ENCODE measurements around the gene PNMA8C.

Gene PNMA8C

DNA sequence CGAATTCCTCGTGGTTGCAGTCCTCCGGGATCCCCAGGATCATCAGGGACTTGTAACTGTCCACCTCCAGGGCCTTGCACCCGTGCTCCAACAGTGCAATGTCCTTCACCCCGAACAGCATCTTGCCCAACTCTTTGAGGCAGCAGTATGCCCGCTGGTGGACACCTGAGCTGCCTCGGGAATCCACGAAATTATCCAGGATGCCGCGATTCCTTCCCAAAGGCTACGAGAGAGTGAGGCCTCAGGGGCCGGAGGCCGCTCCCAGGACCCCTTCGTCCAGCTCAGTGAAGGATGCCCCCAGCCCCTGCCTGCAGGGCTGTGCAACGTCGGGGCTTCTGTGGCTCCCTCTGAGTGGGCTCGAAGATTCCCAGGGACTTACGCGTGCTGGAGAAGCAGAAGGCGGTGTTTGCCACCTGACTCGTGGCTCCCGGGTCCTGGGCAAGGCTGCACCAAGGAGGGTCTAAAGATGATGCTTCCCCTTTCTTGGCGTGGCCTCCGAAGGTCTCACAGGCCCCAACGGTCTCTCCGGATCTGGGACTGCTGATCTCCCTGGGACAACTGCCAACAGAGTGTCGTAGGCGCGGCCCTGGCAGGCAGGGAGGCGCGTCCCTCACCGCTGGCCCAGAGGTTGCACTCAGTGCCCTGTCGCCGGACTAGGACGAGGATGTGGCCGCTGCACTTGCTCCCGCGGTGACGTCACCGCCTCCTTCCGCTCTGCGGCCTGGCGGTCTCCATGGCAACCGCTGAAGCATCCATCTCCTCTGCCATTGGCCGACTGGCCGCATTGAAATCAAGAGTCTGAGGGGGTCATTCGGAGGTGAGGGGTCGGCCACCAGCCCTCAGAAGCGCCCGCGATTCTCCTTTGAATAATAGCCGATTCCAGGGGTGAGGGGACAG lies at the start of gene PNMA8C:
TSS of gene PNMA8C (minus strand) at position 698 of the 897 bp plus-strand sequence. CDS start at position 121, 577 bp downstream.
- peak; percentile 29 for DNase-seq (ENCODE audit: low read depth)

DNA sequence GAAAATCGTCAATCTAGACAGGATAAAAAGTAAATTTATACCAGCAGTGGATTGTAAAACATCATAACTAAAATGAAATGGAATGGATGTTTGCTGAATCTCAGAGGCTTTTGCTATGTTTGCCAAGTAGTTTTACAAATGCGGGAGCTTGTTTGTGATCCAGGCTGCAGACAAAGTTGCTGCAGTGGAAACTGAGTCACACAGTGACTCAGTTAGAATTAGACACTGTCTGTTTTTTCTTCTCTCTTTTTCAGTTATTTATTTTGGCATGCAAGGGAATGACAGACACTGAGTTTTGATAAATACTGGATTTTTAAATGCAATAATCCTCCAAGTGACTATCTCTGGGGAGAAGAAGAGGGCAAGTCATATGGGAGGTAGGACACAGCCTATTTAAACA lies 47.2 kb upstream of the PNMA8C start:
- DNase-seq (ENCODE audit: low read depth) = no peak

DNA sequence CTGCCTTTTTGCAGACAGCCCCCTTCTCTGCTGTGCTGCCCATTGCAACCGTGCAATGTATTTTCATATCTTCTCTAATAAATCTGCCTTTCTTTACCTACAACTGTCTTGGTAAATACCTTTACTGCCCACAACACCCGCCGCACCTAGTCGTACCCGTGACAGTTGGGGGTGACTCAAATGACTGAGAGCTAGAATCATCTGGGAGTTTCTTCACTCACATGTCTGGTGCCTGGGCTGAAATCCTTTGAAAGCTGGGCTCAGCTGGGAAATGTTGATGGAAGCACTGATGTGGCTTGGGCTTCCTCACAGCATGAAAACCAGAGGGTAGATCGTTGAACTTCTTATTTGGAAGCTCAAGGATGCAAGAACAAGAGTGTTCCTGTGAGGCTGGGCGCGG lies 45.5 kb upstream of the PNMA8C start:
- no peak for DNase-seq (ENCODE audit: low read depth)

DNA sequence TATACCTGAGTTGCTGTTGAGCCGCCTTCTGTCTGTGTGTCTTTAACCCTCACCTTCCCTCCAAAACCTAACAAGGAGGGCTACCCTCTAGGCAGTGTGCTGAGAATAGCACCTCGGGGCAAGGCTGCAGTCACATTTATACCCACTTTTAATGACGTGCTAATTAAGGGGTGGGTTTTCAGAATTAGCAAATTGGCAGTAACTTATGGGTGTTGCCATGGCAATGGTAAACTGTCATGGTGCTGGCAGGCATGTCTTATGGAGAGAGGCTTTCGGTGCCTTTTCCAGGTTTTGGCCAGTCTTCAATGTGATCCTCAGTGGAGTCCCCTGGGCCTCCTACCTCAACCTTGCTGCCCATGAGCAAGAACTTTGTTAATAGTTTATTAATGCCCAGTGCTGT lies 43.9 kb upstream of the PNMA8C start:
- no peak for DNase-seq (ENCODE audit: low read depth)

DNA sequence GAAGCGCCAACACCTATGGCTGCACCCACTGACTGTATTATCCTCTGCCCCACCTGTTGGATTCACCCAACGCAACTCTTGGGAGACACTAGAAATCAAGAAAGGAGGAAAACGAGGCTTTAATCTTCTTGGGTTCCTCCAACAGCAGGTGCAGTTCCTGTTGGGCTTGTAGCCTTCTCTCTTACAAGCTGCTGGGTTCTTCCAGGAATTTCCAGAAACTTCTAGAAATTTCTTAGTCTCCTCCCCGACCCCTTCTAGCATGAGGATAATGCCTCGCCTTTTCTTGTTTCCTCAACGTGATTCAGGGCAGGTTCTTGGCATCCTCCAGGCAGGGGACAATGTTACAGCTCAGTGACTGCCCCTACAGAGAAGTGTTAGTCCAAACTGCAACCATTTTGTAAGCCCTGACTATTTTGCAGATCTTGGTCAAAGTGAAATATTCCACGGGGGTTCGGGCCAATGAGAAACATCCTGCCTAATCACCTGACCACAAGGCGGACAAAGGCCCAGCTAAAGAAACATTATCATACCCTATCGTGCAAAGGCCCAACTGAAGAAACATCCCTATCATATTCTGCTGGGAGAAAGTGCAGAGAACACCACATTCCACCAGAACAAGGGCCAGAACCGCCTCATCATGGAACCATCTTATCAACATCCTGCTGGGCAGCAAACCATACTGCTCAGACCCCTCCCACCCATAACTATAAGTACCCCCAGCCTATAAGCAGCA lies 43.2 kb upstream of the PNMA8C start:
- no peak for DNase-seq (ENCODE audit: low read depth)

DNA sequence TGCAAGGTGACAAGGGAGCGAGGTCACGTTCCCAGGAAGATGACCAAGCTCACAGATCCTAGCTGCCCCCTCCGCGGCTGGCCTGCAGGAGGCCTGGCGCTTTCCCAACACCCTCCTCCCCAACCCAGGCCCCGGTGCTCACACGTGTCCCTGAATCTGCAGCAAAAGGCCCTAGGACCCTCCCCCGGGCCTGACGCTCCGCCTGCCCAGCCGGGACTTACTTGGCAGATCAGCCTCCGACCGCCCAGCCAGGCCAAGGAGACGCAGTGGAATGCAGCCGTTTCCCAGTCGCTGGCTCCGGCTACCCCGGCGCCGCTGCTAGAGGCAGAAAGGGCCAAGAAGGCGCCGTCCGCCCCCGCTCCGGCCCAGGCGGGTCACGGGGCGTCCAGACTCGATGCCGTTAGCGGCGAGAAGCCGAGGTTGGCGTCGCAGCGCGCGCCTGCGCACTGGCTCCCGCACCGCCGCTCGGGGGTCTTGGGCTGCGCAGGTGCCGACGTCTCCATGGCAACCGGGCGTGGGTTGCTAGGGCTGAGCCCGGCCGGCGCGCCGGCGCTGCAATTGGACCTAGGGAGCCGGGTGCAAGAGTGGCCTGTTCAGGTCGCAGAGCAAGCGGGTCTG lies 42.5 kb upstream of the PNMA8C start, which contains the start of gene PNMA8A:
TSS of gene PNMA8A (minus strand) at position 448 of the 618 bp plus-strand sequence. CDS start 528 bp downstream, outside the sequence.
- DNase-seq (ENCODE audit: low read depth) = no peak

DNA sequence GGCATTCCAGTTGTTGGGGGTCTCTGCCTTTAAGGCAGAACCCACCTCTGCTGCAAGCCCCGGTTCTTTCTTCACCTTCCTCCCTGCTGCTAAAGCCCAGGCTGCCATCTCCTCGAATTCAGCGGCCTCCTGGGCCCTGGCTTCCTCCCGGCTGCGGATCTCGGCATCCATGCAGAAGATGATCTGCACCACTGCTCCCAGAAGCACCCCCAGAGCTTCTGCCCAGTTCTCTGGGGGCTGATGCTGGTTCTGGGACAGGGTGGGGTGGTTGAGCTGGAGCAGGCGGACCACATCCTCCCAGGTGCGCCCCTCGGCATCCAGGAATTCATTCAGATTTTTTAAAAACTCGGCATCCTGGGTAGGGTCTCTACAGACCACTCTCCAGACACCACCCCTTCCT lies 41.6 kb upstream of the PNMA8C start:
- no peak for DNase-seq (ENCODE audit: low read depth)

DNA sequence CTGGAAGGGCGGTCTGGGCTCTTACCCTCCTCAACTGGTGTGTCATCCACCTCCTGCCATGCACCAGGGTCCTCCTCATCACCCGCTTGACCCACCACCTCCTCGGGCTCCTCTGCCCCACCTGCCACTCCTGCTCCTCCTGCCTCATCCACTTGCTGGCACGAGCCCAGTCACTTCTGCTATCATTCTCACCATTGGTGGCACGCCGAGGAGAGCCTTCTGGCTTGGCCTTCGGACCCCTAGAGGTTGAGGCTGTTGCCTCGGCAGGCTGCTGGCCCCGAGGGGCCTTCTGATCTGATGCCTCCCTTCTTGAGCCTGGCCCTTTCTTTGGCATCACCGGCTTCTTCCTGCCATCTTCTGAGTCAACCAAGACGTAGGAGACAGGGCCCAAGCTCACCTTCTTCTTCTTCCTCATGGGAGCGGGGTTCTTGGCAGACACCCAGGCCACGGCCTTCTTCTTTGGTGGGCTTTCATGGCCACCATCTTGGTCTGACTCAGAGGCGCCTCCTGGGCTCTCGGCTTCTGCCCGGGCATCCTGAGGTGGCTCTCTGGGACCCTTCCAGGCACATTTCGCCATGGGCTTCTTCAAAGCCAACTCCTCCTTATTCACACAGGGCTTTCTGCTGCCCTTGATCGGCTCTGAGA lies 40.9 kb upstream of the PNMA8C start:
- no peak for DNase-seq (ENCODE audit: low read depth)

DNA sequence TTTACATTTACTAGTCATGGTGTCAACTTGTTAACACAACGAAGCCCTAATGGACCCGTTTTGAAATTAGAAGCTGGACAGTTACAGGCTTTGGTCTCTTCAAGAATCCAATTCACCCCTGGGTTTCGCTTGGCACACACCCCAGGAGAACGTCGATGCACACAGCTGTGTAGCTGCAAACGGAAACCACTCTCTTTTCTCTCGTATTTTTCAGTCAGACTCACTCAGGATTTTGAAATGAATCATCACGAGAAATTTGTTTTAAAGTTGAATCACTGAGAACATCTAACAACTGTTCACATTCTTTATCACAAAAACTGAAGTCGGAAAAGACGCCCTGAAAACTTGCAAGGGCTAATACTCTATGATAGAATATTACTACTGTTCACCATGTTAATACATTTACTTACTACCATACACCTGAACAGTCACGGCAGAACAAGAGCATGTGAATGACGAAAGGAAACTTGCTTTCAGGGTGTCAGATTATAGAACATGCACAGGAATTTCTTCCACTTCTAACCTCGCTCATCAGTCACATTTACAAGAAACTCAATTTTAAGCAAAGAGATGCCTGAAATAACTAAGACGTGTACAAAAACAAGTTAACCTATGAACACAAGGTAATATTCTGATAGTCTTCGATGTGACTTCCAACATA lies 37.9 kb upstream of the PNMA8C start:
- no peak for DNase-seq (ENCODE audit: low read depth)

DNA sequence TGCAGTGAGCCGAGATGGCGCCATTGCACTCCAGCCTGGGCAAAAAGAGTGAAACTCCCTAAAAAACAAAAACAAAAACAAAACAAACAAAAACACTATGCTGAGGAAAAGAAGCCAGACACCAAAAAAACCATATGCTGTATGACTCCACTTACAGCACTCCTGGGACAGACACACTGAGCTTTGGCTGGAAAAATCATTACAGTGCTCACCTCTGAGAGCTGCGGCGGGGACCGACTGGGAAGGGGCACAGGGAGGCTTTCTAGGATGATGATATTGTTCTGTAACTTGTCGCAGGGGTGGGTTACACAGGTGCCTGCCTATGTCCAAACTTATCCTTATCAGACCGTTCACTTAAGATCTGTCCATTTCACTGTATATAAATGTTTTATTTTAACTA lies 34.8 kb upstream of the PNMA8C start:
- DNase-seq (ENCODE audit: low read depth) = no peak

DNA sequence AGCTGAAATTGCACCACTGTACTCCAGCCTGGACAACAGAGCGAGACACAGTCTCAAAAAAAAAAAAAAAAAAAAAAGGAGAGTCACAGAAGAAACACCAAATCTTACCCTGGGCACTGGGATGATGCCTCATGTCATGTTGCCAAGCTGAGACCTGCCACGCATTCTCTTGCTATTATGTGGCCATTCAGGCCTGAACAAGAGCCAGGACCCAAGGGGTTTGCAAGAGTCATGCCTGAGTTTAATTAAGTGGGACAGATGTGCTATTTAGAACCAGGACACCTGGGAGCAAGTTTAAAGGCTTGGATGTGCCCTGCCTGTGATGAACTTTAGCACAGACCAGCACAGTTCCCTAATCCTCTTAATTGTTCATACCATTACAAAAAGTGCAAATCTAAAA lies 32.8 kb upstream of the PNMA8C start:
- no peak for DNase-seq (ENCODE audit: low read depth)

DNA sequence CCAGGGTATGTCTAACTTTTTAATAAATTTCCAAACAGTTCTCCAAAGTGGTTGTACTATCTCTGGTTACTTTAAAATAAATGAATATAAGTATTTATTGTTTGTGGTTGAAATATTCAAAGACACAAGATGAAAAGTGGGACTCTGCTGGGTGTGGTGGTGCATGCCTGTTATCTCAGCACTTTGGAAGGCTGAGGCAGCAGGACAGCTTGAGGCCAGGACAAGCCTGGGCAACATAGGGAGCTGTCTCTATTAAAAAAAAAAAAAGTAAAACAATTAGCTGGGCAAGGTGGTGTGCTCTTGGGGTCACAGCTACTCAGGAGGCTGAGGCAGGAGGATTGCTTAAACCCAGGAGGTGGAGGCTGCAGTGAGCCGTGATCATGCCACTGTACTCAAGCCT lies 32.2 kb upstream of the PNMA8C start:
- no peak for DNase-seq (ENCODE audit: low read depth)

DNA sequence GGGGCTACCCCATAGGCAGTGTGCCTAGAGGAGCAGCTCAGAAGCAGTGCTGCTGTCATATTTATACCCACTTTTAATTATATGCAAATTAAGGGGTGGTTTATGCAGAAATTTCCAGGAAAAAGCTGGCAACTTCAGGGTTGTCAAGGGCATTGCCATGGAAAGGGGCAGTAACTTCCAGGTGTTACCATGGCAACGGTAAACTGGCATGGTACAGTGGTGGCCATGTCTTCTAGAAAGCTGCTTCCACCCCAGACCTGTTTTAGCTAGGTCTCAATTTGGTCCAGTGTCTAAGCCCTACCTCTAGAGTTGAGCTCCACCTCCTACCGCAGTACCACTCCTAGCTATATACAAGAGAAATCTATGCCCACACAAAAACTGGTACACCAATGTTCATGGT lies 31.3 kb upstream of the PNMA8C start:
- DNase-seq (ENCODE audit: low read depth) = no peak

DNA sequence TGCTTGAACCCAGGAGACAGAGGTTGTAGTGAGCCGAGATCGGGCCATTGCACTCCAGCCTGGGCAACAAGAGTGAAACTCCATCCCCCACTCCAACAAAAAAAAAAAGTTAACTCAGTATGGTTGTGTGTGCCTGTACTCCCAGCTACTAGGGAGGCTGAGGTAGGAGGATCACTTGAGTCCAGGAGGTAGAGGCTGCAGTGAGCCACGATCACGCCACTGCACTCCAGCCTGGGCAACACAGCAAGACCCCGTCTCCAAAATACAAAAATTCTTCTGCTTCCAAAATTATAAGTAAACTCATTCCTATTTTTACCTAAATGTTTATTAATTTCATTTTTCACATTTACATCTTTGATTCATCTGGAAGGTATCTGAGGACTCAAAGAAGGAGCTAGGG lies 28.2 kb upstream of the PNMA8C start:
- no peak for DNase-seq (ENCODE audit: low read depth)

DNA sequence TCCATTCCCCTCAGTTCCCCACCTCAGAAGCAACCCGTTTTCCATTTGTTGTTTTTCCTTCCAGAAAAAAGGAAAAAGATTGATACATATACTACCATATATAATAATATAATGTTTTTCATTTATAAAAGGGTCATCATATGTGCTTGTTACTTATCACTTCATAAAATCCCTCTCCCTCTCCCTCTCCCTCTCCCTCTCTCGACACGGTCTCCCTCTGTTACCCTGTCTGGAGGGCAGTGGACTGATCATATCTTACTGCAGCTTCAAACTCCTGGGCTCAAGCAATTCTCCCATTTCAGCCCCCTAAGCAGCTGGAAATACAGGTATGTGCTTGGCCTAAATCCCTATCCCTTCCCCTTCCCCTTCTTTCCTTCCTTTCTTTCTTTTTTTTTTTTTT lies 25.5 kb upstream of the PNMA8C start:
- no peak for DNase-seq (ENCODE audit: low read depth)

DNA sequence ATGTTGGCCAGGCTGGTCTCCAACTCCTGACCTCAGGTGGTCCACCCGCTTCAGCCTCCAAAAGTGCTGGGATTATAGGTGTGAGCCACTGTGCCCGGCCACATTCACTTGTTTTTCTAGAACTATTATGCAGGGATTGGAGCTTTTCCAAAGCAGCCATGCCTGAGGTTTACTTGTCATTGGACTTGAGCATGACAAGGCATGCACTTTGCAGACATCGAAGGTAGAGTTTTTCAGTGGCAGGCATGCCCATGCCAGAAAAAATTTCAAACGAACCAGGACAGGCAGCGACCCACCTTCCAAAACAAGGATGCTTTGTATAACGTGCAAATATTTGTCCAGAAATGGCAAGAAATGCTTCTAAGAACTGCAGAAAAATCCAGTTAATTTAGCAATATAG lies 24.9 kb upstream of the PNMA8C start:
- no peak for DNase-seq (ENCODE audit: low read depth)

DNA sequence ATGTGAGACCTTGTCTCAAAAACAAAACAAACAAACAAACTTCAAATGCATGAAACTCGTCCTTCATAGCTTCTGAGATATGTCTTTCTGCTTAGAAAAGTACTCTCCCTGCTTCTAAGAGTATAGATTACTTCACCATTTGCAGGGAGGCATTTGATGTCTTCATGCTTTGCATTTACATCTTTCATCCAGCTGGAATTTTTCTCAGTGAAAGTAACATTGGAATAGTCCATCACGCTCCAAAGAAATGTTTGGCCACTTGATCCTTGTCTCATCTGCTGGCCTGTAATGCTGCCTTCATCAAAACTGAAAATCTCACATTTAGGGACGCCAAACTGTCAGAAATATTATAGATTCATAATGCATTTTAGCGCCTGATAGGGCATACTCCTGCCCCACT lies 23.4 kb upstream of the PNMA8C start:
- no peak for DNase-seq (ENCODE audit: low read depth)

DNA sequence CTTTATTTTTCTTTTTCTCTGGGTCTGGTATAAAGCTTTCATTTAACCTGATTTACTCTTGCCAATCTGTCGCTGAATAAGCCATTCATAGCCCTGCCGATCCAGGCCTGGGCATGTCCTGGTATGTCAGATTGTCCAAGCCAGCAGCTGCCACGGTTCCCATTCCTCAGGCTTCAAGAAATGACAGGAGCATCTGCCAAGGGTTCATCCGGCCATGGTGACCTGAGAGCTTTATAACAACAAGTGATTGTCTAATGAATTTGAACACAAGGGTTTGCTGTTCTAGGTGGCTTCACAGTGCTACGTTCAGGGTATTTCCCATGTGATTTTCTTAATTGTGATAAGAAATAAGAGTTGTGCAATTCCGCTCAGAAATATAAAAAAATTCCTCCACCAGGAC lies 22.6 kb upstream of the PNMA8C start:
- DNase-seq (ENCODE audit: low read depth) = no peak

DNA sequence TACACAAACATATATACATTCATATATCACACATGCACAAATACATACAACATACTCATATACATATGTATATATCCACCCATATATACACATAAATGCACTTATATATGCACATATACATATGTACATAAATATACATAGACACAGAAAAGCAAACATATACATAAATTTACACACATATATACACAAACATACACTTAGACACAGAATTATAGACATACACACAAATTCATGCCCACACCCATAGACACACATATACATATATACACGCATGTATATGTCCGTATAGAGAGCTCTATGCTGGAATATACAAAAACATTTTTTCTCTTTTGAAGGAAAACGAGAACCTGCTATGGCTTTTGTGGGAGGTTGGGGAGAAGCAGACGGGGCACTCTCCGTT lies 22.0 kb upstream of the PNMA8C start:
- no peak for DNase-seq (ENCODE audit: low read depth)

DNA sequence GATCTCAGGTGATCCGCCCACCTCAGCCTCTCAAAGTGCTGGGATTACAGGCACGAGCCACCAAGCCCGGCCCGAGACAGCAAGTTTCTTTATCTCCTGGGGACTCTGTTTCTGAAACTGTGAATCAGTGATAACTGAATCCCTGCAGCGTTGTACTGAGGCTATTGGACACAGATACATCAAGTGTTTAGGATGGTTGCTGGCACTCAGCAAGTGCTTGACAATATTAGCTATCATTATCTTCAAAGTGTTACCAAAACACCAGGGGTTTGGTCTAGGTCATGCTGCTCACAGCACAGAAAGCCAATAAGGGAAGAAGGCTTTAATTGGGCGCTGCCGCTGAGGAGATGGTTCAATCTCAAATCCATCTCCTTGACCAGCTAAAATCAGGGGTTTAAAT lies 20.5 kb upstream of the PNMA8C start:
- DNase-seq (ENCODE audit: low read depth) = no peak

DNA sequence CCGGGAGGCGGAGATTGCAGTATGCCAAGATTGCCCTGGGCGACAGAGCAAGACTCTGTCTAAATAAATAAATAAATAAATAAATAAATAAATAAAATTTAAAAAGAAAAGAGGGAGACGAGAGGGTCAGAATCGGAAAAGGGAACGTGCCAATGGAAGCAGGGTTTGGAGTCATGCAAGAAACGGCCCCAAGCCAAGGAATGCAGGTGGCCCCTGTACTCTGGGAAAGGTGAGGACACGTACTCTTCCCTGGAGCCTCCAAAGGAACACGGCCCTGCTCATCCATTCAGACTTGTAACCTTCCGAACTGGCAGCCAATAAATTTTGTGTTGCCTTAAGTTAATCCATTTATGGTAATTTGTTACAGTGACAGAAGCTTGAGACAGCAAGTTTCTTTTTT lies 19.9 kb upstream of the PNMA8C start:
- DNase-seq (ENCODE audit: low read depth) = no peak

DNA sequence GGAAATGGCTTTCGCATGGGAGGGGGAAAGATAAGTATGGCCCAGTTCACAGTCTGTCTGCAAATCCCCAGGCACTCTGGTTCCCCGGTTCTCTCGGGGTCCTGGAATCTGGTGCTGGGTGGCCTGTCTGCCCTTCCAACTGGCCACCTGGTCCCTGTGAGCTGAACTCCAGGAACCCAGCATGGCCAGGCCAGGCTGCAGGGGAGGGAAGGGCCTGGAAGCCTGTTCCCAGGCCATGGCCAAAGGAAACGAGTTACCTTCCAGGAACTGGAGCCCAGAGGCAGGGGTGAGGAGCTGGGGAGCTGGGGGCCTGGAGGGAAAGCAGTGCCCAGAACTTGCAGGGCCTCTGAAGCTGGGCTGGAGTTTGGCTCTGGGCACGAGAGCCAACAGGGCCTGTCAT lies 19.1 kb upstream of the PNMA8C start:
- DNase-seq (ENCODE audit: low read depth) = no peak
